HepG2 (cell line): ENCODE measurements around the gene TIMP3. TPM values are rescaled to one million over a fixed set of nuclear protein-coding genes. Genes with fewer than 3 reads are reported as not detected.

Experiments used
- ATAC-seq: fragments of 200-7000 bp; cut with Tn5 transposase; 3 replicates; pipeline ENCODE4 v1.9.1; 2020; ENCODE audit warnings: mild to moderate bottlenecking, moderate library complexity
- BruUV-seq: library from RNA; stranded (reverse); fragments of 400-500 nt; replicated peaks from 2 replicates; lab custom pipeline; 2021; lab: Mats Ljungman, UMichigan
- CTCF ChIA-PET: fragments of 300-600 bp; formaldehyde crosslinking; extraction: SDS; loops from one replicate; lab custom pipeline; 2021; ENCODE audit warnings: low total read pairs, inconsistent platforms, low intra/inter-chr PET ratio; lab: Yijun Ruan, JAX
- POLR2A ChIA-PET: fragments of 350-600 bp; sonication (Branson Sonifier 250); formaldehyde crosslinking; loops from one replicate; lab custom pipeline; 2020; ENCODE audit warnings: antibody characterized with exemption, inconsistent platforms; lab: Yijun Ruan, JAX
- DNase-seq: peaks from one replicate; pipeline ENCODE4 v3.0.0-alpha.2; 2015; ENCODE audit warnings: low spot score
- FAIRE-seq: peaks from 3 replicates; lab custom pipeline; 2011; peaks lifted over from hg19 to GRCh38; lab: Jason Lieb, UNC
- H2AFZ ChIP-seq: one replicate; pipeline ENCODE4 v1.6.1; 2011; ENCODE audit warnings: low read length, inconsistent platforms
- H3K27ac ChIP-seq: fragments of 300-600 bp; 3 replicates; pipeline ENCODE4 v1.8.0; 2011; ENCODE audit warnings: mixed run types, mild to moderate bottlenecking, mixed read lengths, low read length, inconsistent platforms; ENCODE audit not compliant: insufficient read depth; ENCODE audit errors: extremely low read length
- H3K27me3 ChIP-seq, 2 experiments: fragments of 200-600 bp in 1 of 2; 2 replicates in 1 of 2; 3 replicates in 1 of 2; pipeline versions ENCODE4 v1.6.0 to v1.8.0; 2011; ENCODE audit warnings: low read length in 2 of 2, mild to moderate bottlenecking in 2 of 2, moderate library complexity in 2 of 2, inconsistent platforms in 1 of 2; ENCODE audit not compliant: insufficient read depth in 2 of 2, control insufficient read depth in 1 of 2
- H3K36me3 ChIP-seq, 2 experiments: fragments of 200-600 bp in 1 of 2; replicated peaks in 1 of 2; 2 replicates in 1 of 2; 3 replicates in 1 of 2; pipeline versions ENCODE4 v1.5.1 to v1.8.0; 2011; ENCODE audit warnings: low read length in 2 of 2, inconsistent platforms in 1 of 2; ENCODE audit not compliant: insufficient read depth in 2 of 2, control insufficient read depth in 1 of 2
- H3K4me1 ChIP-seq: 2 replicates; pipeline ENCODE4 v1.5.1; 2012; ENCODE audit warnings: low read length, inconsistent platforms; ENCODE audit not compliant: insufficient read depth
- H3K4me2 ChIP-seq: 2 replicates; pipeline ENCODE4 v1.6.0; 2011; ENCODE audit warnings: low read depth, low read length, inconsistent platforms
- H3K4me3 ChIP-seq, 3 experiments: fragments of 200-600 bp in 1 of 3; sonication (generic), shearing (Covaris generic) in 1 of 3; replicated peaks in 1 of 3; 2 replicates each; pipeline ENCODE4 v1.5.1; 2011 to 2016; ENCODE audit warnings: low read length in 3 of 3, inconsistent platforms in 2 of 3, low read depth in 2 of 3, mild to moderate bottlenecking in 2 of 3, control low read depth in 1 of 3, mixed read lengths in 1 of 3; ENCODE audit not compliant: insufficient read depth in 1 of 3
- H3K79me2 ChIP-seq: one replicate; pipeline ENCODE4 v1.6.1; 2011; ENCODE audit warnings: low read length, inconsistent platforms; ENCODE audit not compliant: insufficient read depth
- H3K9ac ChIP-seq: 2 replicates; pipeline ENCODE4 v1.6.0; 2011; ENCODE audit warnings: mild to moderate bottlenecking, low read depth, low read length, inconsistent platforms; ENCODE audit not compliant: insufficient read depth
- H3K9me3 ChIP-seq: 2 replicates; pipeline ENCODE4 v1.5.1; 2012; ENCODE audit warnings: mild to moderate bottlenecking, low read length
- H4K20me1 ChIP-seq: 2 replicates; pipeline ENCODE4 v1.6.0; 2011; ENCODE audit warnings: inconsistent platforms, mild to moderate bottlenecking, low read length, moderate library complexity; ENCODE audit not compliant: insufficient read depth
- ERF ChIP-seq: IDR thresholded peaks from 2 replicates; pipeline ENCODE4 v1.6.1; 2018; ENCODE audit warnings: missing biosample characterization, missing genetic modification reagents
- KLF16 ChIP-seq, 2 experiments: sonication (generic) in 1 of 2; formaldehyde crosslinking in 1 of 2; IDR thresholded peaks; 2 replicates each; pipeline versions ENCODE4 v1.6.1 to v1.8.0; 2016 to 2023; ENCODE audit warnings: missing genetic modification reagents in 2 of 2, missing compliant biosample characterization in 1 of 2
- NR2F1 ChIP-seq, 2 experiments: fragments of 450-650 bp in 1 of 2; formaldehyde crosslinking in 1 of 2; IDR thresholded peaks; 2 replicates each; pipeline versions ENCODE4 v1.5.0 to v1.6.1; 2016 to 2020; ENCODE audit warnings: mild to moderate bottlenecking in 1 of 2, missing compliant biosample characterization in 1 of 2, missing genetic modification reagents in 1 of 2, moderate library complexity in 1 of 2
- PLSCR1 ChIP-seq: sonication (generic); formaldehyde crosslinking; IDR thresholded peaks from 2 replicates; pipeline ENCODE4 v1.5.0; 2020; ENCODE audit warnings: missing genetic modification reagents, mild to moderate bottlenecking, borderline replicate concordance
- POLR2AphosphoS2 ChIP-seq: IDR thresholded peaks from 2 replicates; pipeline ENCODE4 v1.6.1; 2011; ENCODE audit warnings: low read depth, low read length, improper control_type of control experiment
- SYNCRIP ChIP-seq: fragments of 200-400 bp; formaldehyde crosslinking; IDR thresholded peaks from 2 replicates; pipeline ENCODE4 v1.6.1; 2018; ENCODE audit warnings: mild to moderate bottlenecking, low read depth, low read length; ENCODE audit not compliant: insufficient read depth
- TBX2 ChIP-seq: sonication (generic); formaldehyde crosslinking; IDR thresholded peaks from 2 replicates; pipeline ENCODE4 v1.5.0; 2020; ENCODE audit warnings: missing genetic modification reagents, mild to moderate bottlenecking, borderline replicate concordance
- ZC3H13 ChIP-seq: sonication (generic); formaldehyde crosslinking; IDR thresholded peaks from 2 replicates; pipeline ENCODE4 v1.8.1; 2023; ENCODE audit warnings: mild to moderate bottlenecking, missing genetic modification reagents, moderate library complexity
- ZNF3 ChIP-seq: IDR thresholded peaks from 2 replicates; pipeline ENCODE4 v1.7.0; 2017; ENCODE audit warnings: inconsistent platforms
- ZNF652 ChIP-seq: IDR thresholded peaks from 2 replicates; pipeline ENCODE4 v1.6.1; 2016; ENCODE audit warnings: low read depth, borderline replicate concordance
- ZNF691 ChIP-seq: sonication (generic); formaldehyde crosslinking; IDR thresholded peaks from 2 replicates; pipeline ENCODE4 v1.4.0; 2020; ENCODE audit warnings: missing genetic modification reagents, low read depth, mild to moderate bottlenecking, borderline replicate concordance
- WGBS: methylation state at CpG from one replicate; pipeline ENCODE4 v1.1.6; 2017; ENCODE audit warnings: low lambda C conversion rate; 5-methylcytosine and 5-hydroxymethylcytosine counted together
- in situ Hi-C: cut with HindIII; loops from 2 replicates; pipeline ENCODE4 v1.10.0; 2017; ENCODE audit warnings: low pct_unique_long_range_greater_than_20kb; ENCODE audit not compliant: extremely low pct_ligation_motif_present
- intact Hi-C: fragments of 100-400 bp; cut with micrococcal nuclease; formaldehyde crosslinking; loops from one replicate; pipeline ENCODE4 v1.10.0; 2022; ENCODE audit not compliant: unreplicated experiment
- polyA plus RNA-seq, 8 experiments: library from polyadenylated mRNA; depleted of rRNA in 3 of 8; stranded (reverse) in 7 of 8; unstranded in 1 of 8; fragments of >200 nt; fragmentation: Illumina TruSeq in 4 of 8; extraction: Trizol in 4 of 8; gene quantifications; 2 replicates each; pipeline versions ENCODE4 v1.2.1 to v1.2.3, GENCODE V29; 2011 to 2016; ENCODE audit warnings: low read depth in 4 of 8, missing spikeins in 1 of 8, mixed read lengths in 1 of 8; ENCODE audit not compliant: insufficient read depth in 1 of 8
- total RNA-seq, 5 experiments: library from RNA; depleted of rRNA; stranded (reverse); fragments of >200 nt; fragmentation: Illumina TruSeq; extraction: Trizol; gene quantifications; 2 replicates each; pipeline ENCODE4 v1.2.3, GENCODE V29; 2016; ENCODE audit warnings: low read depth in 1 of 5

TIMP3 gene
- total and polyA plus RNA-seq, 2 of the 13 experiments (the other 11 are each of a cell fraction or from before 2014, with no cell fraction given), result 57.3 to 86.6 TPM

GRCh38 chr22:32826537-32826936, 25.0 kb downstream of the TIMP3 start:
- no peak for FAIRE-seq
- Histone ChIP-seq H2AFZ (no peak overlapping the region), H3K4me2 (no peak overlapping the region), H3K79me2 (peaks cover 14% of the 10 kb centered on the region), H3K36me3 (peaks cover 13 to 52% of the 10 kb centered on the region in 2 experiments; a peak in 4 of 5 replicates), H4K20me1 (peaks cover 6% of the 10 kb centered on the region; the same call in 1 of the 2 replicates), H3K9me3 (no peaks in the 10 kb centered on the region), H3K4me3 (no peak overlapping the region), H3K27me3 (no peaks in the 10 kb centered on the region), H3K4me1 (no peaks in the 10 kb centered on the region), H3K27ac (no peak overlapping the region), H3K9ac (no peak overlapping the region)
- no peak for DNase-seq
- in situ Hi-C loops, result loop anchor here (25.0 kb wide), 1 partner anchor 161 kb away; no protein-coding TSS in a partner anchor
- POLR2A ChIA-PET, result no interaction called here
- 100% methylated on average over 2 of the region's 2 CpGs for WGBS
- CTCF ChIA-PET, result no interaction called here
- intact Hi-C loops, result no loop called here
- no peak for TF ChIP-seq TBX2 (CRISPR knock-in tag)
- no peak for TF ChIP-seq ZNF691 (CRISPR knock-in tag)
- TF ChIP-seq POLR2AphosphoS2, result peak; percentile 12
- no peak for TF ChIP-seq ZNF652 (CRISPR knock-in tag)
- no TSS peak for BruUV-seq
- ATAC-seq, result no peak

GRCh38 chr22:32827049-32827602, 25.6 kb downstream of the TIMP3 start:
- H4K20me1 ChIP-seq, result peaks cover 6% of the 10 kb centered on the region; the same call in 1 of the 2 replicates
- in situ Hi-C loops, result loop anchor here (25.0 kb wide), 1 partner anchor 160 kb away; no protein-coding TSS in a partner anchor
- CTCF ChIA-PET, result no interaction called here

More at GRCh38 chr22:32827049-32827602, 25.6 kb downstream of the TIMP3 start:
- H3K4me3 ChIP-seq, result no peak overlapping the region
- no peak overlapping the region for H3K4me2 ChIP-seq
- H3K9ac ChIP-seq, result no peak overlapping the region
- H3K27me3 ChIP-seq, result no peaks in the 10 kb centered on the region
- no peak overlapping the region for H3K27ac ChIP-seq
- POLR2A ChIA-PET, result no interaction called here
- no peak overlapping the region for H2AFZ ChIP-seq
- peaks cover 14% of the 10 kb centered on the region for H3K79me2 ChIP-seq
- DNase-seq (no peak), FAIRE-seq (no peak), ATAC-seq (no peak)
- peaks cover 12 to 52% of the 10 kb centered on the region in 2 experiments; a peak in 4 of 5 replicates for H3K36me3 ChIP-seq
- TF ChIP-seq NR2F1 (CRISPR knock-in tag; IDR thresholded peaks at IDR 0.05), result no peak
- TF ChIP-seq PLSCR1 (CRISPR knock-in tag), result no peak
- no peak for TF ChIP-seq ERF (CRISPR knock-in tag)
- TF ChIP-seq ZC3H13 (CRISPR knock-in tag), result no peak
- TF ChIP-seq SYNCRIP, result no peak
- TF ChIP-seq KLF16 (CRISPR knock-in tag; IDR thresholded peaks at IDR 0.05), result no peak
- no peak for TF ChIP-seq ZNF3 (CRISPR knock-in tag)
- no peaks in the 10 kb centered on the region for H3K4me1 ChIP-seq
- intact Hi-C loops, result no loop called here
- BruUV-seq, result no TSS peak
- no peaks in the 10 kb centered on the region for H3K9me3 ChIP-seq
- 90% methylated on average over 6 of the region's 7 CpGs for WGBS
